Measurements from ENCODE around the gene ITGB5. TPM values are rescaled to one million over a fixed set of nuclear protein-coding genes. Genes with fewer than 3 reads are reported as not detected.
A peak's percentile ranks its signal among the peaks of the same experiment; 100 is the strongest.

The ITGB5 gene
- polyA plus RNA-seq, 3 donors = 0.68 to 1.2 (median 1.0) TPM

DNA sequence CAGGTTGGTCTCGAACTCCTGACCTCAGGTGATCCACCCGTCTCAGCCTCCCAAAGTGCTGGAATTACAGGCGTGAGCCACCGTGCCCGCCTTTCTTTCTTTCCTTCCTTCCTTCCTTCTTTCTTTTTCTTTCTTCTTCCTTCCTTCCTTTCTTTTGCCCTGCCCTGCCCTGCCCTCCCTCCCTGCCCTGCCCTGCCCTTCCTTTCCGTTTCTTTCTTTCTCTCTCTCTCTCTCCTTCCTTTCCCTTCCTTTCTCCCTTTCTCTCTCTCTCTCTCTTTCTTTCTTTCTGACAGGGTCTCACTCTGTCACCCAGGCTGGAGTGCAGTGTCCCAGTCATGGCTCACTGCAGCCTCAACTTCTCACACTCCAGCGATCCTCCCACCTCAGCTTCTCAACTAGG is 82.3 kb downstream of the ITGB5 start:
- Histone ChIP-seq H3K4me3 (replicated peaks in 1 of 3; ENCODE audit: low read depth in 2 of 3, low read length in 3 of 3) (no peak overlapping the region), H2AFZ (ENCODE audit: insufficient read depth, low read depth, low read length, poor library complexity, severe bottlenecking) (no peak overlapping the region), H3K27me3 (ENCODE audit: control insufficient read depth in 2 of 2, insufficient read depth in 2 of 2, low read length in 2 of 2) (no peaks in the 10 kb centered on the region), H3K9me3 (replicated peaks in 1 of 2; ENCODE audit: control insufficient read depth in 1 of 2, insufficient read depth in 1 of 2, low read length in 2 of 2) (no peaks in the 10 kb centered on the region), H3K4me2 (replicated peaks; ENCODE audit: extremely low read depth, low read length, poor library complexity, severe bottlenecking) (no peak overlapping the region), H3K4me1 (ENCODE audit: control insufficient read depth in 1 of 2, insufficient read depth in 2 of 2, low read length in 2 of 2) (no peaks in the 10 kb centered on the region), H4K20me1 (ENCODE audit: insufficient read depth, low read length) (no peaks in the 10 kb centered on the region), H3K36me3 (replicated peaks in 1 of 2; ENCODE audit: control insufficient read depth in 1 of 2, insufficient read depth in 2 of 2, low read length in 2 of 2) (no peaks in the 10 kb centered on the region), H3K27ac (ENCODE audit: low read depth in 1 of 2, low read length in 2 of 2) (no peak overlapping the region), H3K9ac (ENCODE audit: insufficient read depth, low read length, poor library complexity, severe bottlenecking) (no peak overlapping the region), H3K79me2 (ENCODE audit: insufficient read depth, low read length) (no peaks in the 10 kb centered on the region)
- Mint-ChIP-seq H3K27ac (no peak overlapping the region), H3K27me3 (ENCODE audit: low read depth in 3 of 3) (peaks cover 0 to 10% (median 3%) of the 10 kb centered on the region in 3 donors), H3K36me3 (no peaks in the 10 kb centered on the region), H3K4me3 (peak overlapping the region in 1 of 2 donors; percentile 65), H3K9me3 (no peaks in the 10 kb centered on the region), H3K4me1 (no peaks in the 10 kb centered on the region)
- 65% methylated on average over 5 of the region's 7 CpGs for WGBS (ENCODE audit: insufficient coverage)
- no peak for DNase-seq
- TF ChIP-seq, protein P1, sequence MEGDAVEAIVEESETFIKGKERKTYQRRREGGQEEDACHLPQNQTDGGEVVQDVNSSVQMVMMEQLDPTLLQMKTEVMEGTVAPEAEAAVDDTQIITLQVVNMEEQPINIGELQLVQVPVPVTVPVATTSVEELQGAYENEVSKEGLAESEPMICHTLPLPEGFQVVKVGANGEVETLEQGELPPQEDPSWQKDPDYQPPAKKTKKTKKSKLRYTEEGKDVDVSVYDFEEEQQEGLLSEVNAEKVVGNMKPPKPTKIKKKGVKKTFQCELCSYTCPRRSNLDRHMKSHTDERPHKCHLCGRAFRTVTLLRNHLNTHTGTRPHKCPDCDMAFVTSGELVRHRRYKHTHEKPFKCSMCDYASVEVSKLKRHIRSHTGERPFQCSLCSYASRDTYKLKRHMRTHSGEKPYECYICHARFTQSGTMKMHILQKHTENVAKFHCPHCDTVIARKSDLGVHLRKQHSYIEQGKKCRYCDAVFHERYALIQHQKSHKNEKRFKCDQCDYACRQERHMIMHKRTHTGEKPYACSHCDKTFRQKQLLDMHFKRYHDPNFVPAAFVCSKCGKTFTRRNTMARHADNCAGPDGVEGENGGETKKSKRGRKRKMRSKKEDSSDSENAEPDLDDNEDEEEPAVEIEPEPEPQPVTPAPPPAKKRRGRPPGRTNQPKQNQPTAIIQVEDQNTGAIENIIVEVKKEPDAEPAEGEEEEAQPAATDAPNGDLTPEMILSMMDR (IDR thresholded peaks at IDR 0.05) = no peak
- intact Hi-C loops (cut with micrococcal nuclease) = no loop called here

DNA sequence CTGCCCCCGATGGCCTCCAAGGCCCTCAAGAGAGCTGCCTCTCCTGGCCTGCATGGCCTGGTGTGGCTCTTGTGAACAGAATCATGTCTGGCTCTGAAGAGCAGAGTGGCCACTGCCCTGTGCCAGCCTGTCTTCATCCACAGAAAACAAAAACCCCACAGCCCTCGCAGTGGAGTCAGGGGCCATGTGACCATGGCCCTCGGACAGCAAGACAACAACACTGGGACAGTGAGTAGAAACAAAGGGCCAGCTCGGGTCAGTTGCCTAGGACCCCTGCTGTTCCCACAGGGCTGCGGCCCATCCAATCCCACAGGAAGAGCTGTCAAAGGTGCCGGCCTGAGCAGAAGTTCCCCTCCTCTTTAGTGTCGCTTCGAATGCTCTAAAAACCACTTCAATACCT is 84.5 kb downstream of the ITGB5 start:
- TF ChIP-seq, protein P1 (IDR thresholded peaks at IDR 0.05) = no peak
- Histone ChIP-seq H3K4me3 (replicated peaks in 1 of 3; ENCODE audit: low read depth in 2 of 3, low read length in 3 of 3) (no peak overlapping the region), H4K20me1 (ENCODE audit: insufficient read depth, low read length) (no peaks in the 10 kb centered on the region), H3K36me3 (replicated peaks in 1 of 2; ENCODE audit: control insufficient read depth in 1 of 2, insufficient read depth in 2 of 2, low read length in 2 of 2) (no peaks in the 10 kb centered on the region), H2AFZ (ENCODE audit: insufficient read depth, low read depth, low read length, poor library complexity, severe bottlenecking) (no peak overlapping the region), H3K79me2 (ENCODE audit: insufficient read depth, low read length) (no peaks in the 10 kb centered on the region), H3K4me2 (replicated peaks; ENCODE audit: extremely low read depth, low read length, poor library complexity, severe bottlenecking) (no peak overlapping the region), H3K9ac (ENCODE audit: insufficient read depth, low read length, poor library complexity, severe bottlenecking) (no peak overlapping the region), H3K27ac (ENCODE audit: low read depth in 1 of 2, low read length in 2 of 2) (no peak overlapping the region), H3K4me1 (ENCODE audit: control insufficient read depth in 1 of 2, insufficient read depth in 2 of 2, low read length in 2 of 2) (no peaks in the 10 kb centered on the region), H3K9me3 (replicated peaks in 1 of 2; ENCODE audit: control insufficient read depth in 1 of 2, insufficient read depth in 1 of 2, low read length in 2 of 2) (no peaks in the 10 kb centered on the region), H3K27me3 (ENCODE audit: control insufficient read depth in 2 of 2, insufficient read depth in 2 of 2, low read length in 2 of 2) (no peaks in the 10 kb centered on the region)
- Mint-ChIP-seq H3K4me1 (no peaks in the 10 kb centered on the region), H3K27ac (no peak overlapping the region), H3K4me3 (no peak overlapping the region), H3K36me3 (no peaks in the 10 kb centered on the region), H3K9me3 (no peaks in the 10 kb centered on the region), H3K27me3 (ENCODE audit: low read depth in 3 of 3) (peaks cover 0 to 12% (median 3%) of the 10 kb centered on the region in 3 donors)
- no peak for DNase-seq
- intact Hi-C loops (cut with micrococcal nuclease) = no loop called here
- WGBS (ENCODE audit: insufficient coverage) = 96% methylated on average over 8 of the region's 8 CpGs

Measured in CD14-positive monocyte (primary cell).